ENCODE results near the gene IGDCC3. TPM values are rescaled to one million over a fixed set of nuclear protein-coding genes. Genes with fewer than 3 reads are reported as not detected.

Gene IGDCC3
- total and polyA plus RNA-seq, 10 of the 15 experiments (the other 5 are each of a cell fraction or from before 2014, with no cell fraction given): 0.10 to 0.20 (median 0.15) TPM; not detected in 7

- TF ChIP-seq ZNF592 (IDR thresholded peaks at IDR 0.05) (no peak), BCLAF1 (IDR thresholded peaks at IDR 0.05) (no peak), PAX5 (IDR thresholded peaks at IDR 0.05; ENCODE audit: borderline replicate concordance, low read depth, low read length) (no peak), KDM1A (IDR thresholded peaks at IDR 0.05; ENCODE audit: borderline replicate concordance) (no peak), BACH1 (IDR thresholded peaks at IDR 0.05; ENCODE audit: borderline replicate concordance) (no peak), POLR2AphosphoS5 (IDR thresholded peaks at IDR 0.05; ENCODE audit: low read length) (no peak), ZBED1 (IDR thresholded peaks at IDR 0.05; ENCODE audit: borderline replicate concordance) (no peak), ZNF384 (IDR thresholded peaks at IDR 0.05; ENCODE audit: borderline replicate concordance, low read depth, low read length) (no peak), SMC3 (IDR thresholded peaks at IDR 0.05; ENCODE audit: borderline replicate concordance, low read length) (peak; percentile 66), CTCF (IDR thresholded peaks at IDR 0.05 in 2 of 3, conservative IDR thresholded peaks at IDR 0.05 in 1 of 3; ENCODE audit: control insufficient read depth in 2 of 3, extremely low read depth in 1 of 3, insufficient read depth in 1 of 3, low read depth in 3 of 3, low read length in 3 of 3) (peak; percentile 81 to 88 (median 82)), ZNF207 (IDR thresholded peaks at IDR 0.05; ENCODE audit: borderline replicate concordance) (no peak), GABPA (IDR thresholded peaks at IDR 0.05; ENCODE audit: low read depth) (no peak), POLR2AphosphoS2 (IDR thresholded peaks at IDR 0.05; ENCODE audit: low read depth, low read length) (no peak), RAD21 (IDR thresholded peaks at IDR 0.05; ENCODE audit: insufficient read depth, low read depth, low read length) (peak; percentile 86), PRDM15 (CRISPR knock-in tag; IDR thresholded peaks at IDR 0.05) (no peak), SUPT20H (IDR thresholded peaks at IDR 0.05; ENCODE audit: borderline replicate concordance, control insufficient read depth, low read depth, low read length) (no peak)
These were observed 23.2 kb upstream of the IGDCC3 start (continued) for GRCh38 chr15:65400760-65401610.
